ENCODE data around the gene PHKB. TPM values are rescaled to one million over a fixed set of nuclear protein-coding genes. Genes with fewer than 3 reads are reported as not detected.

PHKB gene
- total and polyA plus RNA-seq, 2 of the 8 experiments (the other 6 are each of a cell fraction or from before 2014, with no cell fraction given), result 18.6 to 38.3 TPM

DNA sequence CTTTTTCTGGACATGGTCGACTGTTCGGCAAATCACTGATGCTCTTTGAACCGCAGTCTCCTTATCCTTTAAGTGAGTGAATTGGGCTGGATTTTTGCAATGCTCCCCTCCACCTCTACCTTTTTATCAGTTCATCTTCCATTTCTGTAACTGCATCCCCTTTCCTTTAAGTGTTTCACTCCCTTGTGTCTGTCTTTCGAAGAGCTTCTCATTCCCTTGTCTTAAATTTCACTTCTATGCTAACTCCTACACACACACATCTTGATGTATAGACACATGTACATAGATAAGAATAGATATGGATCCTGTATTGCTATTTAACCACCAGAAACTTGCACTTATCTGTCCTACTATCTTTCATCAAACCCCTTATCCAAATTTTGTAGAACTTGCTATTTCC, 250.7 kb downstream of the PHKB start:
- no peak overlapping the region for H3K4ac ChIP-seq (replicated peaks; ENCODE audit: insufficient read length, low read depth, low read length)
- no peak overlapping the region for H2BK20ac ChIP-seq (ENCODE audit: low read length)
- H2BK12ac ChIP-seq (ENCODE audit: low read depth, low read length), result no peak overlapping the region
- no peak overlapping the region for H2AK5ac ChIP-seq (ENCODE audit: low read depth, low read length)
- H3K56ac ChIP-seq (replicated peaks; ENCODE audit: insufficient read length, low read depth, low read length), result no peak overlapping the region
- H2AFZ ChIP-seq (ENCODE audit: low read length), result no peak overlapping the region
- no peaks in the 10 kb centered on the region for H3K9me3 ChIP-seq (ENCODE audit: insufficient read depth in 2 of 2, low read depth in 1 of 2, low read length in 1 of 2)
- no peaks in the 10 kb centered on the region for H3K79me1 ChIP-seq (ENCODE audit: low read depth, low read length)
- H3K4me2 ChIP-seq (ENCODE audit: insufficient read depth in 1 of 2, low read depth in 2 of 2, low read length in 2 of 2), result no peak overlapping the region
- POLR2A ChIA-PET (ENCODE audit: partially characterized antibody), result no interaction called here
- no peak overlapping the region for H3K23ac ChIP-seq (ENCODE audit: insufficient read length)
- no peaks in the 10 kb centered on the region for H3K79me2 ChIP-seq (ENCODE audit: control insufficient read depth in 1 of 2, insufficient read depth in 2 of 2, low read length in 2 of 2)
- H3K4me3 ChIP-seq (ENCODE audit: extremely low read depth in 1 of 4, insufficient read depth in 2 of 4, low read depth in 3 of 4, low read length in 4 of 4), result no peak overlapping the region
- H3K27ac ChIP-seq (ENCODE audit: low read depth, low read length), result no peak overlapping the region
- CTCF ChIA-PET (ENCODE audit: partially characterized antibody), result no interaction called here
- WGBS, 2 experiments (ENCODE audit: extremely low coverage in 1 of 2, insufficient coverage in 1 of 2, insufficient read length in 1 of 2, insufficient replicate concordance in 2 of 2, low coverage in 1 of 2, low lambda C conversion rate in 2 of 2, missing lambda C conversion rate in 1 of 2), result 93% methylated on average over 4 of the region's 4 CpGs; no CpG with 5 or more reads in 1 of the 2 experiments
- no peak overlapping the region for H3K14ac ChIP-seq (ENCODE audit: insufficient read length)
- H3K27me3 ChIP-seq (replicated peaks in 1 of 4; ENCODE audit: control insufficient read depth in 3 of 4, extremely low read depth in 1 of 4, insufficient read depth in 3 of 4, low read length in 3 of 4), result no peaks in the 10 kb centered on the region
- no peak for FAIRE-seq
- no peak overlapping the region for H2BK5ac ChIP-seq (ENCODE audit: low read depth, low read length)
- no peak for DNase-seq (ENCODE audit: low read depth in 1 of 2, low spot score in 2 of 2)
- H4K8ac ChIP-seq (ENCODE audit: extremely low read depth, insufficient read depth, low read length), result no peak overlapping the region
- H4K20me1 ChIP-seq (replicated peaks in 1 of 2; ENCODE audit: control insufficient read depth in 1 of 2, insufficient read depth in 2 of 2, low read length in 2 of 2), result no peaks in the 10 kb centered on the region
- no peak overlapping the region for H4K5ac ChIP-seq (ENCODE audit: insufficient read length, low read depth, low read length)
- no peaks in the 10 kb centered on the region for H3K4me1 ChIP-seq (replicated peaks in 1 of 4; ENCODE audit: control insufficient read depth in 3 of 4, insufficient read depth in 4 of 4, low read length in 3 of 4)
- H4K91ac ChIP-seq (replicated peaks; ENCODE audit: insufficient read length, low read length), result no peak overlapping the region
- no peak overlapping the region for H2BK15ac ChIP-seq (ENCODE audit: low read length)
- no peak overlapping the region for H3K18ac ChIP-seq (ENCODE audit: extremely low read depth, low read length)
- H3K36me3 ChIP-seq (ENCODE audit: control insufficient read depth in 2 of 4, insufficient read depth in 4 of 4, low read length in 3 of 4), result no peaks in the 10 kb centered on the region
- H2BK120ac ChIP-seq (replicated peaks; ENCODE audit: low read depth, low read length), result no peak overlapping the region
- H3K9ac ChIP-seq (replicated peaks in 1 of 4; ENCODE audit: extremely low read depth in 1 of 4, low read depth in 3 of 4, low read length in 3 of 4), result no peak overlapping the region
- H3K23me2 ChIP-seq (ENCODE audit: low read depth, low read length), result no peaks in the 10 kb centered on the region
- no peak for TF ChIP-seq RFX5 (IDR thresholded peaks at IDR 0.05; ENCODE audit: borderline replicate concordance, low read depth, low read length)
- no peak for TF ChIP-seq RAD21 (IDR thresholded peaks at IDR 0.05 in 1 of 2, conservative IDR thresholded peaks at IDR 0.05 in 1 of 2; ENCODE audit: low read depth in 2 of 2, low read length in 2 of 2)
- TF ChIP-seq ASH2L (IDR thresholded peaks at IDR 0.05; ENCODE audit: low read length), result no peak
- TF ChIP-seq YY1 (IDR thresholded peaks at IDR 0.05; ENCODE audit: low read depth, low read length), result no peak
- no peak for TF ChIP-seq POLR2AphosphoS5 (IDR thresholded peaks at IDR 0.05; ENCODE audit: low read depth, low read length)
- TF ChIP-seq, protein P1, sequence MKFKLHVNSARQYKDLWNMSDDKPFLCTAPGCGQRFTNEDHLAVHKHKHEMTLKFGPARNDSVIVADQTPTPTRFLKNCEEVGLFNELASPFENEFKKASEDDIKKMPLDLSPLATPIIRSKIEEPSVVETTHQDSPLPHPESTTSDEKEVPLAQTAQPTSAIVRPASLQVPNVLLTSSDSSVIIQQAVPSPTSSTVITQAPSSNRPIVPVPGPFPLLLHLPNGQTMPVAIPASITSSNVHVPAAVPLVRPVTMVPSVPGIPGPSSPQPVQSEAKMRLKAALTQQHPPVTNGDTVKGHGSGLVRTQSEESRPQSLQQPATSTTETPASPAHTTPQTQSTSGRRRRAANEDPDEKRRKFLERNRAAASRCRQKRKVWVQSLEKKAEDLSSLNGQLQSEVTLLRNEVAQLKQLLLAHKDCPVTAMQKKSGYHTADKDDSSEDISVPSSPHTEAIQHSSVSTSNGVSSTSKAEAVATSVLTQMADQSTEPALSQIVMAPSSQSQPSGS (IDR thresholded peaks at IDR 0.05; ENCODE audit: low read length), result no peak
- TF ChIP-seq TEAD4 (IDR thresholded peaks at IDR 0.05; ENCODE audit: low read depth, low read length), result no peak
- TF ChIP-seq TBP (IDR thresholded peaks at IDR 0.05; ENCODE audit: low read depth, low read length), result no peak
- no peak for TF ChIP-seq HDAC6 (IDR thresholded peaks at IDR 0.05; ENCODE audit: low read depth, low read length)
- TF ChIP-seq, protein P2, sequence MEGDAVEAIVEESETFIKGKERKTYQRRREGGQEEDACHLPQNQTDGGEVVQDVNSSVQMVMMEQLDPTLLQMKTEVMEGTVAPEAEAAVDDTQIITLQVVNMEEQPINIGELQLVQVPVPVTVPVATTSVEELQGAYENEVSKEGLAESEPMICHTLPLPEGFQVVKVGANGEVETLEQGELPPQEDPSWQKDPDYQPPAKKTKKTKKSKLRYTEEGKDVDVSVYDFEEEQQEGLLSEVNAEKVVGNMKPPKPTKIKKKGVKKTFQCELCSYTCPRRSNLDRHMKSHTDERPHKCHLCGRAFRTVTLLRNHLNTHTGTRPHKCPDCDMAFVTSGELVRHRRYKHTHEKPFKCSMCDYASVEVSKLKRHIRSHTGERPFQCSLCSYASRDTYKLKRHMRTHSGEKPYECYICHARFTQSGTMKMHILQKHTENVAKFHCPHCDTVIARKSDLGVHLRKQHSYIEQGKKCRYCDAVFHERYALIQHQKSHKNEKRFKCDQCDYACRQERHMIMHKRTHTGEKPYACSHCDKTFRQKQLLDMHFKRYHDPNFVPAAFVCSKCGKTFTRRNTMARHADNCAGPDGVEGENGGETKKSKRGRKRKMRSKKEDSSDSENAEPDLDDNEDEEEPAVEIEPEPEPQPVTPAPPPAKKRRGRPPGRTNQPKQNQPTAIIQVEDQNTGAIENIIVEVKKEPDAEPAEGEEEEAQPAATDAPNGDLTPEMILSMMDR (IDR thresholded peaks at IDR 0.05; ENCODE audit: control extremely low read depth in 1 of 3, insufficient read depth in 1 of 3, low read depth in 1 of 3, low read length in 3 of 3), result no peak
- TF ChIP-seq SP4 (IDR thresholded peaks at IDR 0.05; ENCODE audit: low read length), result no peak

All from H1 (cell line).